ENCODE data around the gene PFDN2.
"Not testable (repeated sequence)": the region's sequence is repeated elsewhere in the genome, so short reads cannot be mapped to it uniquely, and the experiment has no call there.

PFDN2 gene

DNA sequence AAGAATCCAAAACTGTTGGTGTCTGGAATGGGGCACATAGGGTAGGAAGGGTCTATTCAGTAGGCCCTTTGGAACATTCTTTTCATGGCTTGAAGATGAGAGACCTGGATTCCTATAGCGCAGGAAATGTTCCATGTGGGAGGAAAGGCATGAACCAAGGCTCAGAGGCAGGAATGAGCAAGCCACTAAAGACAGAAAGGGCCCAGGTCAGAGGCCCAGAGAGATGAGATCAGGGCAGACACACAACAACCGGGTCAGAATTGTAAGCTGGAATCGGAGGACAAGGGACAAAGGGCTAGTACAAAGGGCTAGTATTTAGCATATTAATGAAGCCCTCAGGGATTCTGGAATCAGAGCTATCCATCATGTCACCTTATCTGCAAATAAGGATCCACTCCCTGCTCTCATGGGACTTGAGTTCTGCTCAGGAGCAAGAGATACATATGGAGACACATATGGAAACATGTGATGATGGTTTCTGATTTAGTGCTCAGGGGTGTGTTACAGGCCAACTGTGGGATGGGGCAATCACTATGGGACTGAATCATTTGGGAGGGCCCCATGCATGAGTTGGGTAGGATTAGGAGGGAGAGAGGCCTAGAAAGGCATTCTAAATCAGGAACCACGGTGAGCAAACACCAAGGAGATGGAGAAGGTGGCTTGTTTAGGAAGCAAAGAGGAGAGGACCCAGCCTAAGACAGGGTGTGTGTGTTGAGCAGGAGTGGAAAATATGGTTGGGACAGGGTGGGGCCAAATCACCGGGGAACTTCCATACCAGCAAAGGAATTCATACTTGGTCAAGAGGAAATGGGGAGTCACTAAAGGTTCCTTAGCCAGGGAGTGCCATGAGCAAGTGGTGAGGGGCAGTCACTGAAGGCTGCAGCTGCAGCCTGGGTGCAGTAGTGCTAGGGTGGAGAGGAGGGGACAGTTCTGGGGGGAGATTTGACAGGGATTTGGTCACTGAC is 37.1 kb downstream of the PFDN2 start:
- no peak for DNase-seq

DNA sequence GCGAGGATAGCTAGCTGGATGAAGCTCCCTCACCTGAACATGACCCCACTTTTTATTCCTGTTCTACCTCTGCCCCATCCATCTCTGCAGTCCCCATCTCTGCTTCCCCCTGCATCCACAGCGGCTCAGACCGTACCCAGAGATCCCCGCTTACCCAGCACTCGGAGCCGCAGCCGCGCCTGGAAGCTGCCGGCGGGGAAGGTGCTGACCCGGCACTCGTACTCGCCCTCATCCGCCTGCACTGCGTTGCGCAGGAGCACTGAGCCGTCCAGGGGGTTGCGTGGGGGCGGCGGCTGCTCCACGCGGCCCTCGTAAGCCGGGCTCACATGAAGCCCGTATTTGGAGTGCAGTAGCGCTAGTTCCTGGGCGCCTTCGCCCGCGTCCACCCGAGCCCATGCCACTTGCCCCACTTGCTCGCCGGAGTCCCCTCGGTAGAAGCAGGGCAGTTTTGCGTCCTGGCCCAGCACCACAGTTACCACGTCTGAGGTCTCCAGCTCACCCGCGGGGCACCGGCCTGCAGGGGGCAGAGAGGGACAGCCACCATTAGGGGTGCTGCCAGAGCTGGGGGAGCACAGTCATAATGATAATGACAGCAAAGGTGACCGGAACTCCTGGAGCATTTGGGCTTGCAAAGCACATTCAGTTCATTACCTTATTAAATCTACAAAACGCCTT is 38.3 kb downstream of the PFDN2 start:
- no peak for DNase-seq

DNA sequence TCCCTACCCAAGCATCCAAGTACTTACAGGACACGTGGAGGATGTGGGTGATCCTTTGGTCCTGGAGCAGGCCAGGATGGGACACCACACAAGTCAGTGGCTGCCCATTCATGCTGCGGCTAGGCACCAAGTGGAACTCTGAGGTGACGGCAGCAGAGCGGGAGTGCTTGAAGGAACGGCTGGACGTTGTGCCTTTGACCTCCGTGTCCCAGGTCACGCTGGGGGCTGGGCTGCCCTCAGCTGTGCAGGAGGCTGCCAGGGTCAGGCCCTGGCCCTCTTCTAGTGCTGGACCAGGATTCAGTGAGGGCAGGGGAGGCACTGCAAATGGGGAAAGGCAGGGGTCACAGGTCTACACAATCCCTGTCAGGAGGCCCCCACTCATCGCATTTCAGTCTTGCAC is 40.4 kb downstream of the PFDN2 start:
- no peak for DNase-seq

DNA sequence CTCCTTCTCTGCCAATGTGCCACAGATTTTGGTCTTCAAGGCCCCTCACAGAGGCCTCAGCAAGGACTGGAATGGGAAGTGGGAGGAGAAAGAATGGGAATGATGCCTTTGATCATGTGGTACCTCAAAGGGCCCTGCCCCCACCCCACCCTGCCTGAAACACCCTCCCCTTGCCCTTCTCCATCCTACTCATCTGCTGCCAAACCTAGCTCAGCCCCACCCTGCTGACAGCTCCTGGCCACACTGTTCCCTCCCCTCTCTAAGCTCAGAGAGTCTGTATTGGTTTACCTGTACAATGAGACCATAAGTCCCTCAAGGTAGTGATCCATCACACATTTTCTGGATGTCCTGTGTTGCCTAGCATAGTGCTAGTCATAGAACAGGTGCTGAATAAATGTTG is 41.4 kb downstream of the PFDN2 start:
- no peak for DNase-seq

DNA sequence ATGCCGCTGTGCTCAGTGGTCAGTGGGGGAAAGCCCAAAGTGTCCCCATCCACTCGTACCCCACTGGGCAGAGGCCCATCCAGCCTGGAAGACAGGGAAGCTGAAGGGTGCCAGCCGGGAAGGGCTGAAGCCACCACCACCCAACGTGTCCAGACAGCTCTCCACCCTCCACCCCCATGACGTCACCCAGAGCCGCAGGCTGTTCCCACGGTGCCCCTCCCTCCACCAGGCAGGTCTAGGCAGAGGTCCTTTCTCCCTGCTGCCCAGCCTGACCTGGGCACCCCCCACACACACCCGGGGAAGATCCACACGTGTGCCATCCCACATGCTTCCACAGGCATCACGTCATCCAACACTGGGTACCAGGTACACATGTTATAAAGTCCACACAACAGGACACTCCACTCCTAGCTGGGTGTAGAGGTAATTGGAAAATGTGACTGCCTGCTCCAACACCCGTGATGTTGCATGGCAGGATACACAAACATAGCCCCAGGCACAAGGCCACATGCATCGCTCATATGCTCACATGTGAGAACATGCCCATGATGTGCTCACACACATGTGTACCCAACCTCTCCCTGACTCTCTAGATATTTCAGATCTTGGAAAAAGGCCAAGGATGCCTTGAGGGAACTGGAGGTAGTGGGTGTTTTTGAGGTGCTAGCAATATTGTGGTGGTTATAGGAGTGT is 43.0 kb downstream of the PFDN2 start:
- DNase-seq, result no peak

DNA sequence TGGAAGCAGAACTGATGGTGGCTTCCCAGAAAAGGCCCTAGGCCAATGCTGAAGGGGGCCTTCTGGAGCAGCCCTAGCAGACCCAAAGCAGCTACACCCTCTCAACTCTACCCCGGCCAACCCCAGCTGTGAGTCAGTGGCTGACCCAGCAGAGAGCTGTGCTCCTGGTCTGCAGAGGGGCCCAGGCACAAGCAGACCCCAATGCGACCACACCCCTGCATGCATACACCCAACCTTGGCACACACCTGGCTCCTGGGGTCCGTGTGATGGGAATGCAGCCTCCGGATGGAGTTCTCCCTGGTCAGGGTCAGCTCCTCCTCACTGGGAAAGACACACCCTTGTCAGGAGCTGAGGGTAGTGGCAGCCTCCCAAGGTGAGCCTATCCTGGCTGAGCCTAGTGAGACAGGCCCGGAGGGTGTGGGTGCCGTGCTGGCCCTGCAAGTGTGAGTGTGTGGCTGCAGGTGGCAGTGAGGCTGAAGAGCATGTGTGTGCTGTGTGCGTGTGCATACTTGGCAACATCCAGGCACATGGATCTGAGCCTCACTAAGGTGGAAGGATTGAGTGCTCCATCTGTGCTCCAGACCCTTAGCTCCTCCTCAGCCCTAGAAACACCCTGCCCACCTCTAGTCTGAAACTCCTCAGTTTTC is 44.2 kb downstream of the PFDN2 start:
- DNase-seq, result no peak

DNA sequence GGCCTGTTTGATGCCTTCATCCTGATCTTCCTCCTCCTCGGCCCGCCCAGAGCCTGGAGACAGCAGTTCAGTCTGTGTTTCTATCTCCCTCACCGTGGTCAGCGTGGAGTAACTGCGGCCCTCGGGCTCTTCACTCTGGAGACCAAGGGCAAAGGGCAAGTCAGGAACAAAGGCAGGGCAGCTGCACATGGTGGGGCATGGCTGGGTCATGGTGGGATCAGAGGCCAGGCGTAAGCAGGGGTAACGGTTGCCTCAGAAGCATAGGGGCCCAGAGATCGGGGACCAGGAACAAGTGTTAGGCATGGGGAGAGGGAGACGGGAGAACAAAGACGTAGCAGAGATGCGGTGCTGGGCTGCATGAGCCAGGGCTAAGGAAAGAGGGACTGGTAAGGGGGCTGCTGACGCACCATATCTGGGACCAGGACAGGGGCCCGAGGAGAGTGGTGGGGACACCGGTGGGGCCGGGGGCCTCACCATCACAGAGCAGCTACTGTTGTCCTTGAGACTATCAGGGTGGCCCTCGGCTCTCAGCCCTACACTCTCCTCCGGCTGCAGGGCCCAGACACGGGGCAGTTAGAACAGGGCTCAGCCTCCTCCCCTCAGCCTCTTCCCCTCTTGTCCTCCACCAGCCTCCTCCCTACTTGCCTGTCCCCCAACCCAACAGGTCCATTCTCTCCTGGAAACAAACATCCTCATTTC is 44.9 kb downstream of the PFDN2 start:
- no peak for DNase-seq

DNA sequence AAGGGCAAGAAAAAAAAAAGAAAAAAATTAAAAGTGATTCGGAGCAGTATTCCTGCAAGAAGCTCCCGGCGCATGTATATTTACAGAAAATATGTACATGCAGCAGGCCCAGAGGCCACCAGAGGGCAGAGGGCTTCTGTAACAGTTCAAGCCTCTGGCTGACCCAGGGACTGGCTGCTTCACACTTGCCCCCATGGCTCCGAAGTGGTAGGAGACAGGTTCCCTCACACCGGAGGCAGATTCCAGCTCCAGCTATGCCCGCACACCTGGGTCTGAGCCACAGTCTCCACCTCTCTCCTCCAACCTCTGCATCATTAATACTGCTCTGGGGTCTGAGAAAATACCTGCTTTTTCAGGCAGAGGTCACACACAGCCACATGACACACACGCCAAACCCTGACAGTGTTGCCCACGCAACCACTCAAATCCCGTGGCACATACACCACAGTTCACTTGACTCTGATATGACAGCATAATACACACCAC is 45.9 kb downstream of the PFDN2 start:
- no peak for DNase-seq

DNA sequence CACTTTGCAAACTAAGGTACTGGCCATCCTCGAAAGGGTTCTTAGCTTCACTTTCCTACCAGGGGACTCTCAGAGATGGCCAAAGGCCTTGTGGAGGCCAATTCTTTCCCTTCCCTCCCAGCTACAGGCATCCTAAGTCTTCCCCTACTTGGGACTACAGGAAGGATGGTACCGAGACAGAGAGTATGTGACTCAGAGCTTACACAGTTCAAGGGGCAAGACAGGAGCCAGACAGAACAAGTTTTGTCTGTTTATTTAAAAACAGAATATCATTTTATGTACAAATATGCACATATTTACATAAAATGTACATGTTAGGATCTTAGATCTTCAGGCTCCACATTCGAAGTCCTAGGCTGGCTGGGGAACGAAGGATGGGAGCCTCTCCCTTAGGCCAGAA is 47.1 kb downstream of the PFDN2 start:
- no peak for DNase-seq

DNA sequence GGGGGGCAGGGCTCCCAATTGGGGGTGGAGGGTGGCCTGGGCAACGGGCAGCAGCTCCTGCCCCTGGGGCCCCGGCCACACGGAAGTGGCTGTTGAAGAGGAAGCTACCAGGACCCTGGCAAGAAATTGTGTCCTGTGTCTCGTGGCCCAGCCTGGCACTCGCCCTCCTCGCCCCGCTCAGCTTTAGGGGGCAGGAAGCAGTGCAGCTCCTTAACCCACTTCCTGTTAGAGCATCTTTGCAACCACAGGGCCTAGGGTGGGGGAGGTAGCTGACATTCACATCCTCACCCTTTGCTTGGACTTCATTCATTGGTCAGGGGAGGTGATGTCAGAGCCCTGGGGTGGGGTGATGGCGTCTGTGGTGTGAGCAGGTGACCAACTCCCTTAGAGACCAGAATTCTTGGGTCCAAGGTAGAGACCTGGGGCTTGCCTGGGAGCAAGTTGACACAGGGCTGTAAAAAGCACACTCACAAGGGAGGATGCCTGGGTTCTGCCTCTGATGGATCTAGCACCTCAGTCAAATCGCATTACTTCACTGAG is 48.0 kb downstream of the PFDN2 start, which contains the start of gene ARHGAP30:
Gene ARHGAP30 (minus strand): TSS at position 161 of the 540 bp plus-strand sequence. CDS start 267 bp downstream, outside the sequence.
- DNase-seq, result no peak

DNA sequence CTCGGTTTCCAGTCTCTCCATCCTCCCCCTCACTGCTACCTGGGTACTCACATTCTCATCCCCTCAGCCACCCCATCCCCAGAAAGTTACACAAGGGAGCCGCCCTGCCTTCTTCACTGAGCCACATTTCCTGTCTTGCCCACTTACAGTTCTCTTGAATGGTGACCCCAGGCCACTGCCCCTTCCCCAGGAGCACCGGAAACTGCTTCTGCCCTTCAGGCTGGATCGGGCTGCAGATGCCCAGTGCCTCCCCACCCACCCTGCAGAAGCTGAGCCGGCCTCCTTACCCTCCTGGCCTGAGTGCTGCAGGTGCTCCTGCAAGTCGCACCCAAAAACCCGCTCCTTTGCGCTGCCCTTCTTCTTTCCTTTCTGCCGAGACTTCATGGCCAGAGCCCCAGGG is 48.6 kb downstream of the PFDN2 start:
- DNase-seq, result no peak

DNA sequence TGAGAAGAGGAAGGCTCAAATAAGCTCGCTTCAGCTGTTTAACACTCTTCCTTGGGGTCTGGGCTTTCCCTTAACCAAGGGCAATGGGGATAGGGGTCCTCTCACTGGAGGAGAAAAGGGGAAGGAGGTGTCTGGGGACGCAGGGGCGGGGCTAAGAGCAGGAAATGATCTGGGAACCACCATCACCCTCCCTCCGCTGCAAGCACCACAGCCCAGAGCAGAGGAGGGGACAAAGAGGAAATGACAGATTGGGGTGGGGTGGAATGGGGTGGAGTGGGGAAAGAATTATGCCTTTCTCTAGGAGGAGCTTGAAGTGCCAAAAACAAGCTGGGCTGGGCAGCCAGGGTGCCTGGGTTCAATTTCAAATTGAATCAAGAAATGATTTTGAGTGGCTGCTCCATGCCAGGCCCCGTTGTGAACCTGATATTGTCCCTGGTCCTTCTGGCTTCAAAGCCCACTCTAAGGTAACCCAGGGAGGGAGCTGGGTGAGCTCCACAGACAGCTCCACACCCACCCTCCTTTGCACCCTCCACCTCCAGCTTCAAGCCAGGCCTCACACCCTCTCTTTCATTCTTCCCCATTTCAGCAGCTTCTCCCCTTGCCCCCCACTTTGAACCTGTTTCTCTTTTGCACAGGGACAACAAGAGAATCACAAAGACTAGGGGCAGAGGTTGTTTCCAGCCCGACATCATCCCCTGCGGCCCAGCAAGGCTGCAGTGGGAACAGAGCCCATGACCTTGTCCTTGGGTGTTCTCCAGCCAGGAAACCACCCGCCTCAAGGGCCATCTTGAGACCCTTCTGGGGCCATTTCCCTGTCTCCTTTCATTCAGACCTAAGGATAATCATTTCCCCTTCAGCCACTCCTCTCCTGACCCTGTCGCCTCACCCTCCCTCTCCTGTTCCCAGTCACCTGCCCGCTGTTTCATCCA is 49.3 kb downstream of the PFDN2 start:
- no peak for DNase-seq

DNA sequence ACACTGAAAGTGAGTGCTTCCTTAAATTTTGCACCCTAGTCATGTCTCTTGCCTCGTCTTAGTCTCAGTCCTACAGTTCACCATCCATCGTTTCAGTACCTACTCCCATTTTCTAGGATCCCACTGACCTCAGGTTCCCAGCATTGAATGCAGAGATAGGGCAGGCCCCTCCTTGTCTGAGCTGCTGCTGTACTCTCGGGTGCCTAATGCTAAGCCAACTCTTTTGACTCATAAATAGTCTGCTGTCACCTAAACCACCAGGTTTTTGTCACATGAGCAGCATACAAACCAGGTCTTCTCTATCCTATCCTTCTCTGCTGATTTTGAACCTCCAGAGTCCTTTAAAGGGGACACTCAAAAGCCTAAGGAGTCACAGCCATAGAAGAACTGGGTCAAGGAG is 51.1 kb downstream of the PFDN2 start:
- DNase-seq, result no peak

DNA sequence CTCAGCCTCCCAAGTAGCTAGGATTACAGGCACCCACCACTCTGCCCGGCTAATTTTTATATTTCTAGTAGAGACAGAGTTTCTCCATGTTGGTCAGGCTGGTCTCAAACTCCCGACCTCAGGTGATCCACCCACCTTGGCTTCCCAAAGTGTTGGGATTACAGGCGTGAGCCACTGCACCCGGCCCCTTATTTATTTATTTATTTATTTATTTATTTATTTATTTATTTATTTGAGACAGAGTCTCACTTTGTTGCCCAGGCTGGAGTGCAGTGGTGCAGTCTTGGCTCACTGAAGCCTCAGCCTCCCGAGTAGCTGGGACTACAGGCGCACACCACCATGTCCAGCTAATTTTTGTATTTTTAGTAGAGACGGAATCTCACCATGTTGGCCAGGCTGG is 52.2 kb downstream of the PFDN2 start:
- DNase-seq, result not testable (repeated sequence)

DNA sequence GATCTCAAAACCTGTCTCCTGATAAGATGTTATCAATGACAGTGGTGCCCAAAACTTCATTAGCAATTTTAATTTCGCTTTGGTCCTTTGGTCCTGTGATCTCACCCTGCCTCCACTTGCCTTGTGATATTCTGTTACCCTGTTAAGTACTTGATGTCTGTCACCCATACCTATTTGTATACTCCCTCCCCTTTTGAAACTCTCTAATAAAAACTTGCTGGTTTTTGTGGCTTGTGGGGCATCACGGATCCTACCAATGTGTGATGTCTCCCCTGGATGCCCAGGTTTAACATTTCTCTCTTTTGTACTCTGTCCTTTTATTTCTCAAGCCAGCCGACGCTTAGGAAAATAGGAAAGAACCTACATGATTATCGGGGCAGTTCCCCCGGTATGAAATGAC is 53.9 kb downstream of the PFDN2 start:
- DNase-seq, result not testable (repeated sequence)

DNA sequence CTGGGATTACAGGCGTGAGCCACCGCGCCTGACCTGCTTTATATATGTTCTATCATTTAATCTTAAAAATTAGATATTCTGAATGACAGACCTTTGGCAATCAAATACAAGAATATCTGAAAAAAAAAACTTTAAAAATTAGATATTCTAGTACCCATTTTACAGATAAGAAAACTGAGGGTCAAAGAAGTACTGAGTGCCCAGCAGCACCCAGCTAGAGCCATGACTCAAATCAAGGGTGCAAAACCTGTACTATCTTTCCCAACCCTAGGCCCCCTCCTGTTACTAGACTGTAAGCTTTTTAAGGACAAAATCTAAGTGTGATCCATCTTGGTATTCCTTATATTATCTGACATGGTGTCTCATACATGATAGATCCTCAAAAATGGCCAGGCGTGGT is 56.4 kb downstream of the PFDN2 start:
- DNase-seq, result no peak

DNA sequence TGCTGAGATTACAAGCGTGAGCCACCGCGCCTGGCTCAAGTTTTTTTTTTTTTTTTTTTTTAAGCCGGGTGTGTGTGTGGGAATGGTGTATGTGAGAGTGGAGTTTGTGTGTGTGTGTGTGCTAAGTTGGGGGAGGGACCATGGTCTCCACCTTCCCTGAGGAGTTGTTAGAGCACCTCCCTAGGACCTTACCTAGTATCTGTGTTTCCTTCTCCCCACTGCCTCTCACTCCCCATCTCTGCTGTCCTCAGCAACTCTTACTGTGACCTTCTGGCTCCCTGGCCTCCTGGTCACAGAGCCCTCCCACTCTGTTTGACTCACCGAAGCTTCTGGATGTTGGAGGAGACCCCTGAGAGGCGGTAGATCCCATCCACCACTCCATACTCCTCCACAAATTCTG is 58.5 kb downstream of the PFDN2 start:
- no peak for DNase-seq

DNA sequence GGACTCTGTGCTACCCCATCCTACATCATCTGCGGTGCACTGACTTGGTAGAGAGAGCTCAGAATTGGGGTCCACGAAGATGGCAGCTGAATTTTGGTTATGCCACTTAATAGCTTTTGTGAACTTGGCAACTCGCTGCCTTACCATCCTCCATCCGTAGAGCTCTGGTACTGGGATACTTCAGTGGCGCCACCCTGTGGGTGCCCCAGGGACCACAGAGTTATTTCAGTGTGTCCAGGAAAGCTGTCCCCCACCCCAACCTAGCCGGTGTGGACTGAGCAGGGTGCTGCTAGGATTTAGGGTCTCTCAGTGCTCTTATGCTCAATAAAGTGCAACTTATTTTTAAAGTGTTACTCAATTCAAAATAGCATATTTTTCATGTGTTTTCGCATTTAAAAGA is 63.0 kb downstream of the PFDN2 start:
- DNase-seq, result no peak

DNA sequence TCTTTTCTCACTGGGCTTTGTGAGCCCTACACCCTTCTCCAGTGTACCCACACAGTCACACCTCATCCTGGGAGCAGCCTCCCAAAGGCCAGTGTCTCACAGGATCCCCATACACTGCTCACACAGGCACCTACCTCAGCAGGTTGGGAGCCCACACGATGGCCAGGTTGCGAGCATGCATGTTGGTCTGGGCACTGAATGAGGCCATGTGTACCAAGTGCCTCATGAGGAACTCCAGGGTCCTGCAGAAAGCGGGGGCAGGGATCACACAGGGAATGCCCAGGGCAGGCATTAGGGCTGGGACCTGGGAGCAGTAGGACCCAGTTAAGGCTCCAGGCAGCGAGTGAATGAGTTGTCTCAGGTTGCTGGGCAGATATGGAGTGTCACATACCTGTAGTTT is 63.6 kb downstream of the PFDN2 start:
- DNase-seq, result no peak

DNA sequence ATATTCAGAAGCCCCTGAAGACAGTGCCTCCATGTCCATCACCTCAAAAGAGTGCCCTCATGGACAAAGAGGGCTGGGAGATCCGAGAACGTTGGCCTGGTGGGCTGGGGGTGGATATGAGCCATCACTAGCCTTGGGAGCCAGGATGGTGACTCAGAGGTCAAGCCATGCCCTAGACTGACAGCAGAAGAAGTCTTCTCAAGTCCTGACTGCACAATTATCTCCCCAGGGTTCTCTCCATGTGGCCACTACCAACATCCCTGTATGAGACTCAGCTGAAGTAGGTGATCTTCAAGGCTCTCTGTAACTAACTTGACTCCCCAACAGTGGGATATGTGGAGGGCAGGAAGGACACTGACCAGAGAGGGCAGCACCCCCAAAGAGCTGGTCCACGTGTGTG is 64.9 kb downstream of the PFDN2 start:
- no peak for DNase-seq

DNA sequence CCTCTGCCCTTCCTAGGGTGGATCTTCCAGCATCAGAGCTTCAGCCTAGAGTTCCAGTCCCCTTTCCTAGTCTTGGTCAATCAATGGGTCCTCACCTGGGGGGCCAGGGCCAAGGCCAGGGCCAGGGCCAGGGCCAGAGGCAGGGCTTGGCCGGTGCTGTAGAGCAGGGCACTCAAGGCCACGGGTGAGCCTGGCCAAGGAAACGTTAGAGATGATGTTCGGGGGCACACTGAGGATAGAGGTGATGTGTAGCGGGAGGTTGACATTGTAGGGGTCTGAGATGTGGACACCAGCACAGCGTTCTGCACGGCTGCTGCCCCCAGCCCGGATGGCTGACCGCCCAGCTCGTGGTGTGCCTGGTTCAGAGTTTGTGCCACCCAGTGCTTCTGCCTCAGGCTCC is 66.6 kb downstream of the PFDN2 start:
- no peak for DNase-seq
